Fibroblast of skin of scalp (primary cell): ENCODE results near the gene ERCC6L2.

Source experiments
- DNase-seq: peaks from one replicate; pipeline ENCODE4 v3.0.0-alpha.2; 2013

ERCC6L2 gene

DNA sequence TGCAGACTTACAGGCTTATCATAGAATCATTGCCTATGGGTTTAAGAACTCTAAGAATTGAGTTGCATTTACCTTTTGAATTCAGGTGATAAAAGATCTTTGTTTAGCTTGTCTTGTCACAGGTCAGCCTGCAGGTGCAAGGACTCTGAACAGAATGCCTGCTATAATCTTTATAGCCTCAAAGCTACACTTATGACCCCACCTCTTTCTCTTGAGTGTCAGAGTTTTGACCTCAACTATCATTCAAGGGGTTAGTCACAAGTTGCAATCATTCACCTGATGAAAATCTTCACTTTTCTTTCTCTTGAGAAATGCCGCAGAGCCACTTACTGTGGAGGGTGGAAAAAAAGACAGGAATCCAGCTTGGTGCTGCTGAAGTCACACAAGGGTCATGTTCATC is 49.5 kb downstream of the ERCC6L2 start:
- DNase-seq: no peak

GRCh38 chr9:95927271-95928004 is 51.9 kb downstream of the ERCC6L2 start:
- DNase-seq: no peak

GRCh38 chr9:95930277-95930676 is 54.8 kb downstream of the ERCC6L2 start:
- no peak for DNase-seq

GRCh38 chr9:95935861-95936578 is 60.5 kb downstream of the ERCC6L2 start:
- no peak for DNase-seq

DNA sequence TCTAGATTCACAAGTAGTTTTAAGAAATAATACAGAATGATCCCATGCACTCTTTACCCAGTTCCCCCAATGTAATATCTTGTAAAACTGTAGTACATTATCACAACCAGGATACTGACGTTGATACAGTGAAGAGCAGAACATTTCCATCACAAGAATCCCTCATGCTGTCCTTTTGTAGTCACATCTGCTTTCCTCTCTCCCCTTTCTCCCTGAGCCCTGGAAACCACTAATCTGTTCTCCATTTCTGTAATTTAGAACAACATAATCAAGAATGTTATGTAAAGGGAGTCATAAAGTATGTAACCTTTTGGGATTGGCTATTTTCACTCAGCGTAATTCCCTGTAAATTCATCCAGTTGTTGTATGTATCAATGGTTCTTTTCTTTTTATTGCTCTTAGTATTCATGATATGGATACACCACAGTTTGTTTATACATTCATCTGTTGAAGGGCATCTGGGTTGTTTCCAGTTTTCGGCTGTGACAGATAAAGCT is 61.1 kb downstream of the ERCC6L2 start:
- DNase-seq: no peak

DNA sequence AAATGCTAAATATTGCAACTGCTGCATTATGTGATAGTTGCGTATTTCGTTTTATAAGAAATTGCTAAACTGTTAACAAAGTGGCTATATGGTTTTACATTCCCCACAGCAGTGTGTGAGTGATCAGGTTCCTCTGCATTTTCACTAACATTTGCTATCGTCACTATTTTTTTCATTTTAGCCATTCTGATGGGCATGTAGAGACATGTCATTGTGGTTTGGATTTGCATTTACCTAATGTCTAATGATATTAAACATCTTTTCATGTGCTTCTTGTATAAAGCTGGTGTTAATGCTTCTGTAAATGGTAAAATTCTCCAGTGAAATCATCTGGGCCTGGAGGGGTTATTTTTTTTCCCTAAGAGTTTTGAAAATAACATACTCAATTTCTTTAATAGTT is 61.6 kb downstream of the ERCC6L2 start:
- DNase-seq: no peak

- no peak for DNase-seq
These were observed 63.2 kb downstream of the ERCC6L2 start for GRCh38 chr9:95938724-95939123.

DNA sequence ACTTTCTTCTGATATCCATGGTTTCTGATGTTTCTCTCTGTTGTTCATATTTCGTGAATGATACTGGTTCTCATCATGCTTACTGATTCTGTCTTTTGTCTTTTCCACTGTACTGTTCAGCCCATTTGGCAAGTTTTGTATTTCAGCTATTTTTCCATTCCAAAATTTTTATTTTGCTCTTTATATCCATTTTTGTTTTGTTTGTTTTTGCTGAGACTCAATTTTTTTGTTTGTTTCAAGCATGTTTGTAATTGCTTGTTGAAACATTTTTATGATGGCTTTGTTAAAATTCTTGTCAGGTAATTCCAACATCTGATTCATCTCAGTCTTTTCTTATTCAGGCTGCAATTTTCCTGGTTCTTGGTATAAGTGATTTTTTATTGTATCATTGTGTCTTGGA is 64.0 kb downstream of the ERCC6L2 start:
- DNase-seq: no peak

DNA sequence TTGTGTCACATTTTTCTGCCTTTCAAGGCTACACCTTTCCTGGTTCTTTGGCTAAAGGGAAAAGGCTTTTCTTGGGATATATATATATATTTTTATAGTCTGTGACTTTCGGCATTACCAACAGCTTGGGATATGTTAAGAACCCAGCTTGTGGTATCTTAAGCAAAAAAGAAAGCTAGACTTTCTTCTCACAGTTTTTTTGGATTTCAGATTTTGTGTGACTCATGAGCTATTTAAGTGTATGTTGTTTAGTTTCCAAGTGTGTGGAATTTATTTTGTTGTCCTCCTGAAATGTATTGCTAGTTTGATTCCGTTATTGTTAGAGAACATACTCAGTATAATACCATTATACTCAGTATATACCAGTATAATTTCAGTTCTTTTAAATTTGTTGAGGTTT is 64.8 kb downstream of the ERCC6L2 start:
- DNase-seq: peak; percentile 2

GRCh38 chr9:95942016-95942415 is 66.5 kb downstream of the ERCC6L2 start:
- no peak for DNase-seq

DNA sequence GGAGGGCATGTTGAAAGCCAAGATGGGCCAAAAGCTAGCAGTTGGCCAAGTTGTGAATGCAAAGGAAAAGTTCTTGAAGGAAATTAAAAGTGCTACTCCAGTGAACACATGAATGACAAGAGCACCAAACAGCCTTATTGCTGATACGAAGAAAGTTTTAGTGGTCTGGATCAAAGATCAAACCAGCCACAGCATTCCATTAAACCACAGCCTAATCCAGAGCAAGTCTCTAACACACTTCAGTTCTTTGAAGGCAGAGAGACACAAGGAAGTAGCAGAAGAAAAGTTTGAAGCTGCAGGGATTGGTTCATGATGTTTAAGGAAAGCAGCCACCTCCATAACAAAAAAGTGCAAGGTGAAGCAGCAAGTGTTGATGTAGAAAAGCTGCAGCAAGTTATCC is 71.6 kb downstream of the ERCC6L2 start:
- peak; percentile 3 for DNase-seq

DNA sequence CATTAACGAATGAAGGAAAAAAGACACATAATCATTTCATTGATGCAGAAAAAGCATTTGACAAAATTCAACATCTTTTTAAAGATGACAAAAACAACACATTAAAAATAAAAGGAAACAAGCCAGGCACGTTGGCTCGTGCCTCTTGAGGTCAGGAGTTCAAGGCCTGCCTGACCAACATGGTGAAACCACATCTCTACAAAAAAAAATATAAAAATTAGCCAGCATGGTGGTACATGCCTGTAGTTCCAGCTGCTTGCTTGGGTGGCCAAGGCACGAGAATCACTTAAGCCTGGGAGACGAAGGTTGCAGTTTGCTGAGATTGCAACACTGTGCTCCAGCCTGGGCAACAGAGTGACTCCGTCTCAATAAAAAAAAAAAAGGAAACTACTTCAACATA is 77.0 kb downstream of the ERCC6L2 start:
- DNase-seq: no peak

- no peak for DNase-seq
These were observed 78.5 kb downstream of the ERCC6L2 start for GRCh38 chr9:95953986-95954385.

GRCh38 chr9:95954940-95955339 is 79.4 kb downstream of the ERCC6L2 start:
- no peak for DNase-seq

- no peak for DNase-seq
These were observed 87.4 kb downstream of the ERCC6L2 start for GRCh38 chr9:95962936-95963335.

GRCh38 chr9:95963659-95964058 is 88.2 kb downstream of the ERCC6L2 start:
- no peak for DNase-seq

- no peak for DNase-seq
These were observed 90.8 kb downstream of the ERCC6L2 start for GRCh38 chr9:95966306-95966705.

DNA sequence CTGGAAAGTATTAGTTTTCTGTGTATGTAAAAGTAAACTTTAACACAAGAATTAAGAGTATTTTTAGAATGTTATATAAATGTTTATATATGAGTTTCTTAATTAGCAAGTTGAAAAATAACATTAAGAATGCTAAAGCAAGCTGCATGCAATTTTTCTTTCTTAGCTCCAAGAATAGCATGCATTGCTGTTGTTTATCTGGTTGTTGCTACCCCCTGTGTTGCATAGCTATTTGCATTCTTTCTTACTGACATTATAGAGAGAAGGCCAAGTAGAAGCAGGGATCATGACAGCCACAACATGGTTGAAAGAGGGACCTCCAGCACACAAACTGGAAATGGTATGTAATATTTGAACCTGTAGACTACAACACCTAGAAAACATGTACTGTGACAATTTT is 94.8 kb downstream of the ERCC6L2 start:
- peak; percentile 38 for DNase-seq

GRCh38 chr9:95971815-95972214 is 96.3 kb downstream of the ERCC6L2 start:
- no peak for DNase-seq

DNA sequence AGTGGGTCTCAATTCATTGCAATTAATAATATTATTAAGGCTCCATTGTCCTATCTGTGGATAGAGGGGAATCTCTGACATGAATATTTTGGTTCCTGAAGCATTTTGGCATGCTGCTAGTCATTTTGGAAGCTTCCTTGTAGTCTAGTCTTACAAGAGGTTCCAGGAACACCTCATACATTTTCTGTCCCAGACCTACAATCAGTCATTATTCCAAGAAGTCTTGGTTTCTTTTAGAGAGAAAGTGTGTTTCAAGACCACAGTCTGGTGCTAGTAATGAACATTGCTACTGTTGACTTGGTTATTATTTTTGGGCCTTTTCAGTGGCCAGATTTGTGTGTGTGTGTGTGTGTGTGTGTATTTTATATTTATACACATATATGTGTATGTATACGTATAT is 98.9 kb downstream of the ERCC6L2 start:
- DNase-seq: no peak

DNA sequence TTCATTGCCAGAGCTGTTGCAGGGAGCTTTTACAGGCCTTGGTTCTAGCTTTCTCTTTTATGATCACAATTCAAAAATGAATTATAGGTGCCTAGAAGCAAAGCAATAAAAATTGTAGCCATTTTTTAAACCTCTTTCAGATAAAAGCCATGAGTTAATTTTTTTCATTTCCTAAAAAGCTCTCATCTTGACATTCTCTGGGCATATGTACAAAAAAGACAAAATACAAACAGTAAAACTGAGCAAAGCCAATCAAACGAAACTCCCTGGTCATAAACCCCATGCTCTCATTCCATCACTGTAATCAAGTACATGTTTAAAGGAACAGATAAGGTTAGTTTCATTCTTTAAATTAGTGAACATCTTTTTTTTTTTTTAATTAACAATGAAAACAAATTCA is 101.9 kb downstream of the ERCC6L2 start:
- no peak for DNase-seq

GRCh38 chr9:95978106-95978505 is 102.6 kb downstream of the ERCC6L2 start:
- DNase-seq: no peak

DNA sequence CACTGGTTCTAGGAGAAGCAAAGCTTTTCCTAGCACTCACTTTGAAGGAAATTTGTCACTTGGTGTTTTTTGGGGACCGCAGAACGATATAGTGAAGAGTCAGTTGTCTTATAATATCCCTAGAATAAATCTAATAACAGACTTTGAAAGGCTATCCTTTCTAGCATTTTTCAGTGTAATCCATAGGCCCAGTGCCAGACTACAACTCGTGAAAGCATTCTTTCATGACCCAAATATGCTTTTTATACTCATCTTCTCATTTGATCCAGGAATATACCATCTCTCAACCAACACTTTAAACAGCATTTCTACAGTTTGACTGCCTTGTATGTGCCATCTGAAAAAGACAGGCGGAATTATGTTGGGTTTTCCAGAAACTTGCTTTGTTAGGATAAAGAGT is 104.0 kb downstream of the ERCC6L2 start:
- DNase-seq: peak; percentile 15
